DMS79 treated with DMSO at 0.1 percent for 48 hours (cell line): ENCODE results near the gene CD302.
"Not testable (repeated sequence)": the region's sequence is repeated elsewhere in the genome, so short reads cannot be mapped to it uniquely, and the experiment has no call there.

Experiments
- DNase-seq: peaks from one replicate; lab custom pipeline; 2025; lab: John Stamatoyannopoulos, UW

The CD302 gene, protein sequence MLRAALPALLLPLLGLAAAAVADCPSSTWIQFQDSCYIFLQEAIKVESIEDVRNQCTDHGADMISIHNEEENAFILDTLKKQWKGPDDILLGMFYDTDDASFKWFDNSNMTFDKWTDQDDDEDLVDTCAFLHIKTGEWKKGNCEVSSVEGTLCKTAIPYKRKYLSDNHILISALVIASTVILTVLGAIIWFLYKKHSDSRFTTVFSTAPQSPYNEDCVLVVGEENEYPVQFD

DNA sequence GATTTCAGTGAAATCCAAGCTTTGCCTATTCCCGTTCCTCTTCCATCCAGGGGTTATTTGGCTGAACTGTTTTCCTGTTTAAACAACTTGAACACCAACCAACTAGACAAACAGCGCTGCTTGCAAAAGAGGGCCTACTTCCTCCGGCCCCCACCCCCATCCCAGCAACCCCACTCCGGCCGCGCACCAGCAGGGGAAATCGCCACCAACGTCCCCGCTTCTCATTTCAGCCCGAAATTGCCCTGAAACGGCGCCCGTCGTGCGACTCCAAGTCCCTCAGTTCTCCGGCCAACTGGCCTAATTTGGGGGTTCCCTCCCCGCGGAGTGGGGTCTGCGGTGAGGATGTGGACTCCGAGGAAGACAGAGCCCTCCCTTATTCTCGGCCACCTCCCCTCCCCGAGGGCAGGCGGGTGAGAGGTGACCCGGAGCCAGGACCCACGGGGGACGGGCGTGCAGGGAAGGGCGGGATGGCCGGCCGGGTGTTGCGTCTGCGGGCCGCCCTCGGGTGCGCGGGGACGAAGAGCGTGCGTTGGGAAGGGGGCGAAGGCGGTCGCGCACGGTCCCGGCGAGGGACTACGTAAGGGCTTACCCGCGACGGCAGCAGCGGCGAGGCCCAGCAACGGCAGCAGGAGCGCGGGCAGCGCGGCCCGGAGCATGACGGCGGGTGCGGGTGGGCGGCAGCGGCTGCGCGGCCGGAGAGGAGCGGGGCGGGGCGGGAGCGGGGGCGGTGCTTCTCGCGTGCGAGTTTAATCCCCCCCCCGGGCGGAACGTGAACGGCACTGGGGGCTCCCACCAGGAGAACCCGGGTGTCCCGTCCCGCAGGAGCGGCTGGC, at the start of gene CD302:
CD302 (minus strand) TSS at position 666 of the 833 bp plus-strand sequence; CDS start at position 656, 10 bp downstream.
- no peak for DNase-seq

DNA sequence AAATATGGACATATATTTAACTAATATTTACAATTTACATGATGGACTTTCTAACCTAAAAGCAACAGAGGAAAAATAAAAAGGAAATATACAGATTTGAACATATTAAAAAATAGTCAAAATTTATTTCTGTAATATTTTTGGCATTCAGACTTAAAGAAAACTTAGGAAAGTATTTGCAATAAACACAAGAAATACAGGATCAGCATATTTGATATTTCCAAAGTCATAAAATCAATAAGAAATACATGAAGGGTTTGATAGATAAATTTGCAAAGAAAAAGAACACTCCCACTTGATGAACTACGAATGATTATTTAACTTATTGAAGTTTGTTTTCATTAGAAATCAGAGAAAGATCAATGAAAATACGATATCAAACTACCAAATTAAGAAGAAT, 48.6 kb upstream of the CD302 start:
- no peak for DNase-seq

DNA sequence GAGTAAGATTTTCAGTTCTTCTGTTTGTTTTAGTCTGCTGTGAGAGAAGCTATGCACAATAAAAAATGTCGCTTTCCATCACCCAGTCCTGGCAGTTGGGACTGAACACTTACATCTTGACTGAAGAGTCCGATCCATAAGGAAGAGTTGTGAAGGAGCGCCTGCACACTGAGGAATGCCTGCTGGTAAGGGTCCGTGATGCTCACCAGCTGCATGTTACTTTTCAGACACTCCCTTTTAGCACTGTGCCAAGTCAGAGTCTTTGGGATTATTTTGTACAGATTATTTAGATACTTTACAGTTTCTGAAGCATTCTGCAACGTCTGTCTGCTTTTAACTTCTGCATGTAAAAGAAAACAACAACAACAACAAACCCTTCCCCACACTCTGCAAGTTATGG, 42.6 kb upstream of the CD302 start:
- DNase-seq, result no peak

DNA sequence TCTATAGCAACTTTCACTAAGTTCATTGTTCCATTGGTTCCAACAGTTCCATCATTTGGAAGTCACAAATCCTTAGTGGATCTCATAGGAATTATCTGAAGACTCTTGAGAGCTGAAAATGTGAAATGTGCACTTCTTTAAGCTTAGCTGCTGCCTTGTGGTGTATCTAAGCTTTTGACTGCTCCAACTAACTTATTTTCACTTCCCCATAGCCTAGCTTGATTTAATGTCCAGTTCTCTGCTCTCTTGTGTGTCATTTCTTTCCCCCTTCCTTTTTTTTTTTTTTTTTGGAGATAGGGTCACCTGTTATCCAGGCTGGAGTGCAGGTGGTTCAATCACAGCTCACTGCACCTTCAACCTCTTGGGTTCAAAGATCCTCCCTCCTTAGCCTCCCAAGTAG, 34.9 kb upstream of the CD302 start:
- no peak for DNase-seq

DNA sequence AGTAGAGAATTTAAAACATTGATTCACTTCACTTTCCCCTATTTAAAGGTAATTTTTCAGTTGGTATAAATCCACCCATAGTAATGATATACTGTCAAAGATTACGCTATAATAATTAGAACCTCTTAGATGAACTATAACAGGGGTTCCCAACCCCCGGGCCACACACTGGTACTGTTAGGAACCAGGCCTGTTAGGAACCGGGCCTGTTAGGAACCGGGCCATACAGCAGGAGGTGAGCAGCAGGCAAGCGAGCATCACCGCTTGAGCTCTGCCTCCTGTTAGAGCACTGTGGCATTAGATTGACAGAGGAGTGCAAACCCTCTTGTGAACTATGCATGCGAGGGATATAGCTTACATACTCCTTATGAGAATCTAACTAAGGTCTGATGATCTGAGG, 34.0 kb upstream of the CD302 start:
- DNase-seq, result no peak

DNA sequence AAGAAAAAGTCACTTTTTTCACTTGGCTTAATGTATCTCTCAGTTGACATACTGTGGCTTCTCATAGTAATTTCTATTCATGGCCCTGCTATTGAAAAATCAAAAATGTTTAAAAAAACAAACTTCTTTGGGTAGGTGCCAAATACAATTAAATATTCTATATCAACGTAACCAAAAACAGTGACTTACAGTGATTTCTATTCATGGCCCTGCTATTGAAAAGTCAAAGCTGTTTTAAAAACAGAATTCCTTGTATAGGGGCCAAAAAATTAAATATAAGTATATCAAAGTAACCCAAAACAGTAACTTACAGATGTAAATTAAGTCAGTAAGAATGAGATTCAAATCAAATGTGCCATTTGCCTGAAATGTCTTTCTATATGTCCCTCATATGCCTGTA, 31.4 kb upstream of the CD302 start:
- no peak for DNase-seq

DNA sequence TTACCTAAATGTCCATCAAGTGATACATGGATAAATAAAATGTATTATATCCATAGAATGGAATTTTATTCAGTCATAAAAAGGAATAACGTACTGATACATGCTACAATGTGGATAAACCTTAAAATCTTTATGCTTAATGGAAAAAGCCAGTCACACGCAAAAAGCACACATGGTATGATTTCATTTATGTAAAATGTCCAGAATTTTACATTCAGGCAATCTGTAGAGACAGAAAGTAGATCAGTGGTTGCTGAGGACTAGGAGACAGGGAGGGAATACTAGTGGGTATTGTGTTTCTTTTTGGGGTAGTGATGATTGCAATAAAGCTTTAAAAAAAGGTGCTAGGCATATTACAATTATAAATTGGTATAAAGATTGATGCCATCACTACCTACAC, 30.7 kb upstream of the CD302 start:
- DNase-seq, result no peak

DNA sequence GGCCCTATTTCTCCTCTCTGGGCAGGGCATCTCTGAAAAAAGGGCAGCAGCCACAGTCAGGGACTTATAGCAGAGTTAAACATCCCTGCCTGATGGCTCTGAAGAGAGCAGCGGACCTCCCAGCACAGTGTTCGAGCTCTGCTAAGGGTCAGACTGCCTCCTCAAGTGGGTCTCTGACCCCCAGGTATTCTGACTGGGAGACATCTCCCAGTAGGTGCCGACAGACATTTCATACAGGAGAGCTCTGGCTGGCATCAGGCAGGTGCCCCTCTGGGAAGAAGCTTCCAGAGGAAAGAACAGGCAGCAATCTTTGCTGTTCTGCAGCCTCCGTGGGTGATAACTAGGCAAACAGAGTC, 24.4 kb upstream of the CD302 start:
- DNase-seq, result not testable (repeated sequence)

DNA sequence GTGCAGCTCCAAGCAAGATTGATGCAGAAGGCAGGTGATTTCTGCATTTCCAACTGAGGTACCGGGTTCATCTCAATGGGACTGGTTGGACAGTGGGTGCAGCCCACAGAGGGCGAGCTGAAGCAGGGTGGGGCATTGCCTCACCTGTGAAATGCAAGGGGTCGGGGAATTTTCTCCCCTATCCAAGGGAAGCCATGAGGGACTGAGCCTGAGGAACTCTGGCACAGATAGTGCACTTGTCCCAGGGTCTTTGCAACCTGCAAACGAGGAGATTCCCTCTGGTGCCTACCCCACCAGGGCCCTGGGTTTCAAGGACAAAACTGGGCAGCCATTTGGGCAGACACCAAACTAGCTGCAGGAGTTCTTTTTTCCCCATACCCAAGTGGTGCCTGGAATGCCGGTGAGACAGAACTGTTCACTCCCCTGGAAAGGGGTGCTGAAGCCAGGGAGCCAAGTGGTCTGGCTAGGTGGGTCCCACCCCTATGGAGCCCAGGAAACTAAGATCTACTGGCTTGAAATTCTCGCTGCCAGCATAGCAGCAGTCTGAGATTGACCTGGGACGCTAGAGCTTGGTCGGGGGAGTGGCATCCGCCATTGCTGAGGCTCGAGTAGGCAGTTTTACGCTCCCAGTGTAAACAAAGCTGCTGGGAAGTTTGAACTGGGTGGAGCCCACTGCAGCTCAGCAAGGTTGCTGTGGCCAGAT, 23.9 kb upstream of the CD302 start:
- DNase-seq, result not testable (repeated sequence)

DNA sequence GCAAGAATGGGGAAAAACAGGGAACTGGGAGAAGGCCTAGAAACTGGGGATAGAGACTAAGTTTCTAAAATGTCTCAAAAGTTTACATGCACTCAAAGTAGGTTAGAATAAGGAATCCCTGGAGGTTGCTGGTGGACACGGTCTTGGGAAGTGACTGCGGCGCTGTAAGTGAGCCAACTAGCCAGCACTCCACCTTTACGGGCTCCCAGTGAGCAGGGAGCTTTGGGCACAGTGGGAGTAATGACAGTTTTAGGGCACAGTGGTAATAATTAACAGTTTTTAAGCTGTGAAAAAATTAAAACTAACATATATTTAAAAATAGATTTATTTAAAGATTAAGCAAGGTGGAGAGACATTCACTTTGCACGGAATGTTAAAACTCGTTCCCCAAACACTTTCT, 20.9 kb upstream of the CD302 start:
- no peak for DNase-seq

DNA sequence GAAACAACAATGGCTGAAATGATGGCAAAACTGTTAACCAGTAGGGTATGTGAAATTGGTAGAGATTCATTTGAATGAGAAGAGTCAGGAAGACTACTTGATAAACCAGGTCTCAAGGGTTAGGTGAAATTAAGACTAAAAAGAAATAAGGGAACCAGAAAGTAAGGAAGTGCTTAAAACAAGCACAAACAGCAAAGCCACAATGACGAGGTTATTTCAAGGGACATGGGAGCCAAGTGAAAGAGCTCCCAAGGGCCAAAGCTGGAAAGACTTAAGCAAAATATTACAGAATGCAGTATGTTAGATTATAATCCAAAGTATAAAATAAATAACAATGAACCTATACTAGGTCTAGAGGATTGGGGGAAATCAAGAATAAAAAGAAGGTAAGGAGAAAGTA, 19.3 kb upstream of the CD302 start:
- no peak for DNase-seq

DNA sequence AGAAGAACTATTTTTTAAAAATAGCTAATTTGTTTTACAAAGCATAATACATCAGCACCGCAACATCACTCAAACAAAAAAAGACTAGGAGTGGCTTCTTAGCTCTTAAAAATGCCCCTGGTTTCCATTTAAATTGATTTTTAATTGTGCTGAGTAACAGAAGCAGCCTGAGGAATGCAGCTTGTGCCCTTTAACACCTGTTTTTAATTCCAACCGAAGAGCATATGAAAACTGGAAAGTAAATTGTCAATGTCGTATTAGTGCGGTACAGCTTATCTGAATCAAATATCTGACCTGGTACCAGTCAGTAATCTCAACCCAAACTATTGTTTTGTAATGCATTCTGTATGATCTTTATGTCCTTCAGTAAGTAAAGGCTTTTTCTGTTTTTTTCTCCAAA, 13.2 kb upstream of the CD302 start:
- DNase-seq, result no peak

DNA sequence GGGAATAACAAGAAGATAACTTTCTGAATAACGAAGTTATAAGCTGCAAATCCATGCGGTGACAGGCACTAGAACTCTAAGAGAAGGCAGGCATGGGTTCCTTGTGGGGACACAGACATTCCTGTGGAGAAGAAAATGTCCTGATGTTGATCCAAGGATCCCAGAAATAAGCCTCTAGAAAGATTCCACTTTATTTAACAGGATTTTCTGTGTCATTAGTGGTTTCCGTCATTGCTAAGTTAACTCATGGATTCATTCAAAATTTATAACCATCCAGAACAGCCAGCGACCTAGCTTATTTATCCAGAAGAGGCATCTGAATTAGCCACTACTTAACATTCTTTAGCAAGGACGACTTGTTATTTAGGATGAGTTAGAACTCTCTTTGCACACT, 10.0 kb upstream of the CD302 start:
- DNase-seq, result no peak

DNA sequence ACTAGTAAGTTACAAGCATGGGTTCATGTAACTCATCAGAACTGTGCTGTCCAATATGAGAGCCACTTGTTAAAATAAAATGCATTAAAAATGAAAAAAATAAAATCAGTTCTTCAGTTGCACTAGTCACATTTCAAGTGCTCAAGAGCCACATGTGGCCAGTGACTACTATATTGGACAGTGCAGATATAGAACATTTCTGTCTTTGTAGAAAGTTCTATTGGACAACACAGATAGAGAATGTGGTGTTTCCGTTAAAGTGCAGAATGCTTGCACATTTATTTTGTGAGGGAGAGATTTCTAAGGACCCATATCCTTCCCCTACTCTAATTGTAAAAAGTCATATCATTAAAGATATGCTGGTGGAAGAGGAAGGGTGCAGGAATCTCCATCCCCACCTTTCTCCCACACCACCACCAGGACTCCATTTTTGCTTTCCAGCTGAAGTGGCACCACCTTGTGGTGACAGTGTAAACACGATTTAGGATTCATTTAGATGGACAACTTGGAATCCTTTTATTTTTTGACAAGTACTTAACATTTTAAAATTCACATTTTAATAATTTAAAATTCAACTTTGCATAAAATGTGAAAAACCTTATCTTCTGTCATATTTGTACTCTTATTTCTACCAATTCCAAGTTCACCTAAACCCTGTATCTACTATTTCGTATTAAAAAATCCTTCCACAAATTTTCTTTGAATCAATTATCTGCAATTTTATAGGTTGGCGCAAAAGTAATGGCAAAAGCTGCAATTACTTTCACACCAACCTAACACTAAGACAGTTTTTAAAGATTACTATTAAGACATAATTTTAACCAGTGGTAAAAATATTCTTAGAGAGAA, 9.4 kb upstream of the CD302 start:
- no peak for DNase-seq

DNA sequence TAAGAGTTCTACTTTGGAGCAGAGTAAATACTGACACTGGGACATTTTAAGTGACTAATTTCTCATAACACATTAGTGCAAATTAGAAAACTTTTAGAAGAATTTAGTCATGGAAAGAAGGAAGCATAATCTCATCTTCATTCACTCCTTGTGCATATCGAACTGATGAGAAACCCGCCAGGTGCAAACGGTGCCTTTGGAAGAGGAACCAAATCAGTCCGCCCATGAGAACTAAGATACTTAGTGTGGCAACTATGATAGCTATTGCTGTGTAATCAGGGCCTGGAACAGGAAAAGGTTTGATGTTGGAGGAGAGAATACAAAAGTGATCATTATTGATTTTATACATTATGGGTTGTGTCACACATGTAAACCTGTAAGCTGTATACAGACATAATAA, 6.9 kb upstream of the CD302 start:
- DNase-seq, result no peak

DNA sequence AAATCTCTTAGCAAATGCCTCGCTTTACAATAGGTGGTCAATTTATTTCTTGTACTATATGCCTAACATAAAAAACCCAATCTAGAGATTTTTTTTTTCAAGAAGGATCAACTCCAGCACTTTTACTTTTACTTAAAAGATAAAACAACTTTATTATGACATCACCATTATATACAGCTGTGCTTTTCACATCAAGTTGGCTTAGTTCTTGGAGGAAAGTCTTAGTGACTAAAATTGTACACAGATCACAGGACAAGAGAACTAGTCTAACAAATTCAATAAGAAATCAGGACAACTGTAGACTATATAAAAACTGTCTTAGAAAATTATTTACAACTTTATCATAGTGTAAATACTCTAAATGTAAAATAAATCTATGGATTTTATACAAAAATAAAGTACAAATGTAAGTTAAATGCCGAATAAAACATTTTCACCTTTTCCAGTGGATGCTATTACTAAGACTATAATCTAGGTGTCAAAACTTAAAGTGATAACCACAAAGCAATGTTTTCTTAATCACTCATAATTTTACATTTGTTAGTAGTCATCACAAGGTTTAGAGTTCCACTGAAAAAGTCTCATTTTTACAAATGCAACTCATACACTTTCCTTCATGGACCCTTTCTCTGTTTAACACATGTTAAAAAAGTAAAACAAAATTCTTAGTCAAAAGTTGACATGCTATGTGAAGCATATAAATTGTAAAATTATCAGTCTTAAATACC, 5.4 kb upstream of the CD302 start:
- no peak for DNase-seq

DNA sequence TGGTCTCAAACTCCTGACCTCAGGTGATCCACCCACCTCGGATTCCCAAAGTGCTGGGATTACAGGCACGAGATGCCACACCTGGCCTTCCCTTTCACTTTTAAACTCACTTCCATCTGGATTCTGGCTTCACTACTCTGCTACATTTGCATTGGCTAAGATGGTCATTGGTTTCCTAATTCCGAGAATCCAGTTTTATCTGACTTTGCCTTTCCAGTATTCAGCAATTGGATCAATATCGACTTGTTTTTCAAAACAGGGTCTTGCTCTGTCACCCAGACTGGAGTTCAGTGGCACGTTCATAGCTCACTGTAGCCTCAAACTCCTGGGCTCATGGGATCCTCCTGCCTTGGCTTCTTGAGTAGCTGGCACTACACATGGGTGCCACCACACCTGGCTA, 4.7 kb upstream of the CD302 start:
- DNase-seq, result no peak

DNA sequence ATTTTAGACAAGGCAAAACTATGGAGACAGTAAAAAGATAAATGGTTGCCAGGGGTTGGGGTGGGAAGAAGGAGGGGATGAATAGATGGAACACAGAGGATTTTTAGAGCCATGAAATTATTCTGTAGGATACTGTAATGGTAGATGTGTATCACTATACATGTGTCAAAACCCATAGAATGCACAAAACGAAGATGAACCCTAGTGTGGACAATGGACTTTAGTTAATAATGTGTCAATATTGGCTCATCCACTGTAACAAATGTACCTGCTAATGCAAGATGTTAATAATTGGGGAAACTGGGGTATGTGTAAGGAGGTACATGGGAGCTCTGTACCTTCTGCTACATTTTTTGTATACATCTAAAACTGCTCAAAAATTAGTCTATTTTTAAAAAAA, 1.8 kb upstream of the CD302 start:
- DNase-seq, result no peak

DNA sequence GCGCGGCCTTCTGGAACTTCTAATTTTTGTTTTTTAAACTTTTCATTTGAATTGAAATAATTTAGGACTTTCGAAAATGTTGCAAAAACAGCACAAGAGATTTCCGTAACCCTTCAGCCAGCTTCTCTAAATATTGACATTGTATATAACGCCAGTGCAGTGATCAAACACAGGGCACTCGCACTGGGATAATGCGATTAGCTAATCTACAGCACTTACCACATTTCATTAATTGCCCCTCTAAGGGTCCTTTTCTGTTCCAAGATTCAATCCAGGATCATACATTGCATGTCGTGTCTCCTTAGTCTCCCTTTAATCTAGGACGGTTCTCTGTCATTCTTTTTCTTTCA, 343 bp upstream of the CD302 start:
- DNase-seq, result peak; percentile 15

DNA sequence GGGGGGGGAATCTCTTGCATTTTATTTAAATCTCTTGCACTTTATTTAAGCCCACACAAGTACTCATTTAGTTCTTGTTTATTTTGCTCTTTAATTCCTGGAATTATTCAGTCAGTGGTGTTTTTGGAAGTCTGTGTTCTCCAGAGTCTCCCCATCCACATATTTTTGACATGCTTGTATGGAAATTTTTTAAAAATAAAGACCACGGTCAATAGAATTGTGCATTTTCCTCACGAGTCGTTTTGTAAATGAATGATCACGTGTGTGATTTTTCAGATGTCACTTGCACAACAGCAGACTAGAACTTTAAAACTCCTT, 824 bp downstream of the CD302 start:
- no peak for DNase-seq

DNA sequence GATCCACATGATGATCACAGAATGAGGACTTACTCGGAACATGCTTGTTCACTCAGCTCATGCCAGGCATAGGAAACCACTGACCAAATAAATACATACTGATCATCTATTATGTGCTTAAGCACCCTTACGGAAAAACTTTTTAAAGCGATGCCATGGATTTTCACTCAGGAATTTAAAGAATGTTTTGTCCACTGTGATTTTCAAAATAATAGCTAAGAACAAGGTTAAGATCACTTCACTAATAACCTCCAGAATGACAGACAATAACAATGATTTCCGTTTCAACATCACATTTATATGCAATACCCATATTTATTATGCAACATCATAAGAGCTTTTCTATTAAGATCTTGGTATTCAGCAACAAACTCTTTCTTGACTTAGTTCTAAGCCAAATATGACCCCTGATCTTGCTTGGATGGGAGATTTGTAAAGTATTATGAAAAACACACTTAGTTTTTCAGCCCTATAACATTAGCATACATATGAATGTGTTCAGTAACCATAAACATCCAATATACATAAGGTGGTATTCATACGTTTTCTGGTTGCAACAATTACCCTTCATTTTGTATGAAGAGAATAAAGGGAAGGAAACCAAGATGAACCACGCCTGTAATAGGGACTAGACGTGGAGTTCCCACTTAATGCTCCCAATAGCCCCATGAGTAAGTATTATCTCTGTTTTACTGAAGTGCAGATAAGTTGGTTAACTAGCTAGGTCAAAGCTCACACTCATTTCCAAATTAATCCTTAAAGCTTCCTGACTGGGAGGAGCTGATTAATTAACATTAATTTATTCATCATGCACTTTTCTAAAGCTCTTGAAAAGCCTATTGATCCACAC, 1.9 kb downstream of the CD302 start:
- no peak for DNase-seq
